HG02642 (cell line): ENCODE measurements around the gene MROH7.

Source experiments
- ATAC-seq: cut with Tn5 transposase; IDR thresholded peaks from one replicate; pipeline ENCODE4 v1.9.1; 2021; ENCODE audit warnings: mild to moderate bottlenecking; ENCODE audit not compliant: unreplicated experiment, poor library complexity

MROH7 gene

GRCh38 chr1:54640863-54641836 is at the start of gene MROH7:
MROH7 (plus strand) TSS chr1:54641786; CDS start chr1:54652927, 11,141 bp downstream.
- no peak for ATAC-seq

- no peak for ATAC-seq
Observed at GRCh38 chr1:54593571-54594160, 47.9 kb upstream of the MROH7 start.

- ATAC-seq: no peak
Observed at GRCh38 chr1:54594463-54594862, 47.1 kb upstream of the MROH7 start.

- ATAC-seq: no peak
Observed at GRCh38 chr1:54595956-54596498, 45.6 kb upstream of the MROH7 start.

- ATAC-seq: no peak
Observed at GRCh38 chr1:54596756-54597155, 44.8 kb upstream of the MROH7 start.

GRCh38 chr1:54597455-54598030 is 44.0 kb upstream of the MROH7 start:
- no peak for ATAC-seq

GRCh38 chr1:54599211-54599823 is 42.3 kb upstream of the MROH7 start:
- ATAC-seq: no peak

GRCh38 chr1:54600947-54601721 is 40.5 kb upstream of the MROH7 start:
- ATAC-seq: no peak

GRCh38 chr1:54601730-54602129 is 39.9 kb upstream of the MROH7 start:
- ATAC-seq: no peak

GRCh38 chr1:54602554-54602953 is 39.0 kb upstream of the MROH7 start:
- no peak for ATAC-seq

GRCh38 chr1:54603241-54603640 is 38.3 kb upstream of the MROH7 start:
- no peak for ATAC-seq

GRCh38 chr1:54604051-54604450 is 37.5 kb upstream of the MROH7 start:
- ATAC-seq: no peak

- no peak for ATAC-seq
Observed at GRCh38 chr1:54604572-54605370, 36.8 kb upstream of the MROH7 start.

- no peak for ATAC-seq
Observed at GRCh38 chr1:54606096-54606989, 35.2 kb upstream of the MROH7 start.

GRCh38 chr1:54606990-54607325 is 34.6 kb upstream of the MROH7 start:
- no peak for ATAC-seq

- no peak for ATAC-seq
Observed at GRCh38 chr1:54607821-54608565, 33.6 kb upstream of the MROH7 start.

GRCh38 chr1:54608566-54609230 is 32.9 kb upstream of the MROH7 start:
- no peak for ATAC-seq
